Activated T-helper 17 cell treated with anti-CD3 and anti-CD28 coated beads, Interleukin-2, amount 50 U/mL, for 72 hours (primary cell): Measurements from ENCODE around the gene NOP14. TPM values are rescaled to one million over a fixed set of nuclear protein-coding genes. Genes with fewer than 3 reads are reported as not detected.
A peak's percentile ranks its signal among the peaks of the same experiment; 100 is the strongest.
"Not testable (repeated sequence)": the region's sequence is repeated elsewhere in the genome, so short reads cannot be mapped to it uniquely, and the experiment has no call there.

Experiments
- ATAC-seq: fragments of 150-1000 bp; cut with Tn5 transposase; replicated peaks from 2 replicates; pipeline ENCODE4 v1.10.0; 2021; ENCODE audit warnings: mild to moderate bottlenecking, moderate library complexity
- H3K27ac Mint-ChIP-seq: one replicate; pipeline ENCODE4 v1.8.0; 2022; ENCODE audit warnings: mixed read lengths
- H3K27me3 Mint-ChIP-seq: one replicate; pipeline ENCODE4 v1.8.0; 2022; ENCODE audit warnings: mixed read lengths
- H3K36me3 Mint-ChIP-seq: one replicate; pipeline ENCODE4 v1.8.0; 2022; ENCODE audit warnings: low read depth, mild to moderate bottlenecking, mixed read lengths
- H3K4me1 Mint-ChIP-seq: one replicate; pipeline ENCODE4 v1.8.0; 2022; ENCODE audit warnings: mixed read lengths
- H3K4me3 Mint-ChIP-seq: one replicate; pipeline ENCODE4 v1.8.0; 2022; ENCODE audit warnings: mild to moderate bottlenecking, mixed read lengths
- H3K9me3 Mint-ChIP-seq: one replicate; pipeline ENCODE4 v1.8.0; 2022; ENCODE audit warnings: mixed read lengths
- total RNA-seq, 2 donors: library from RNA; stranded (reverse); gene quantifications; one replicate each; pipeline ENCODE4 v1.2.3, GENCODE V29; 2022

Gene NOP14
- total RNA-seq, 2 donors from 2014 or later, result 86.5 to 96.8 TPM

GRCh38 chr4:2977211-2978088, 14.2 kb upstream of the NOP14 start:
- no peak overlapping the region for H3K4me3 Mint-ChIP-seq
- no peaks in the 10 kb centered on the region for H3K4me1 Mint-ChIP-seq
- H3K36me3 Mint-ChIP-seq, result no peaks in the 10 kb centered on the region
- ATAC-seq, result no peak
- H3K27ac Mint-ChIP-seq, result no peak overlapping the region
- H3K9me3 Mint-ChIP-seq, result no peaks in the 10 kb centered on the region
- no peaks in the 10 kb centered on the region for H3K27me3 Mint-ChIP-seq

- Mint-ChIP-seq H3K36me3 (no peaks in the 10 kb centered on the region), H3K9me3 (no peaks in the 10 kb centered on the region), H3K27ac (no peak overlapping the region), H3K27me3 (no peaks in the 10 kb centered on the region), H3K4me1 (no peaks in the 10 kb centered on the region), H3K4me3 (no peak overlapping the region)
- ATAC-seq, result no peak
Observed at GRCh38 chr4:2971275-2971674, 8.1 kb upstream of the NOP14 start.

DNA sequence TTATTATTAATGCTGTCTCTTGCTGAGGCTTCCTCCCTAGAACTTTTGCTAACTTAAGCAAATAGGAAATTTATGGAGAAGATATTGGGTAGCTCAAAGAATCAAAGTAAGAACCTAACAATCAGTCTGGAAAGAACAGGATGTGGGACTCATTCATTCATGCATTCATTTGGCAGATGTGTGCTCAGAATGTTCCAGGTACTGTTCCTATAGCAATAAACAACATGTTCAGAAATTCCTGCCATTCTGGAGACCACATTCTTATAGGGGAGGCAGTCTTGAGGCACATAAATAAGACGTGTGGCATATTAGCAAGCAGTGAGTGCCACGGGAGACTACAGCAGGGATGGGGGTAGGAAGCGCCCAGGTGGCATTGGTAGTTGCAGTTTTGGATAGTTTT, 5.2 kb upstream of the NOP14 start:
- no peaks in the 10 kb centered on the region for H3K36me3 Mint-ChIP-seq

DNA sequence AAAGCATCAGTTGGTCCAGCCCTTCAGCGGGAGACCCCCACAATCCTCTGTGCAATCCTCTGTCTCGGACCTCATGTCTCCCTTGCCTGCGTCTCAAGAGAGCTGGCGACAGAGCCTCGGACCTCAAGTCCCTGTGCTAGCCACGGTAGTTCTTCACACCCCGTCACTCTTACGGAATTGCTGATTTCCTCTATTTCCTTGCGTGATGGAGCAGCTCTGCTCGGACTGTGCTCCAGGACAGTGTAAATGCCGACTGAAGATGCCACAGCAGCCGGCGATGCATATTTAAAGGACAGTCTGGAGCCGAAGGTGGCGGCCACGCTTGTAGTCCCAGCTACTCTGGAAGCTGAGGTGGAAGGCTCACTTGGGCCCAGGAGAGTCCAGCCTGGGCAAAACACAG, 2.1 kb upstream of the NOP14 start:
- H3K4me3 Mint-ChIP-seq, result peak overlapping the region; percentile 88

More for the DNA sequence above, 5.2 kb upstream of the NOP14 start:
- ATAC-seq, result no peak
- Mint-ChIP-seq H3K27me3 (no peaks in the 10 kb centered on the region), H3K27ac (no peak overlapping the region), H3K4me3 (no peak overlapping the region), H3K9me3 (no peaks in the 10 kb centered on the region), H3K4me1 (peaks cover 4% of the 10 kb centered on the region)

GRCh38 chr4:2964706-2965258, 1.6 kb upstream of the NOP14 start:
- peak overlapping the region; percentile 88 for H3K4me3 Mint-ChIP-seq
- H3K9me3 Mint-ChIP-seq, result no peaks in the 10 kb centered on the region
- H3K27ac Mint-ChIP-seq, result peak overlapping the region; percentile 89
- H3K27me3 Mint-ChIP-seq, result no peaks in the 10 kb centered on the region
- peaks cover 26% of the 10 kb centered on the region for H3K36me3 Mint-ChIP-seq
- peaks cover 12% of the 10 kb centered on the region for H3K4me1 Mint-ChIP-seq
- ATAC-seq, result no peak

More for the DNA sequence above, 2.1 kb upstream of the NOP14 start:
- ATAC-seq, result no peak
- H3K27me3 Mint-ChIP-seq, result no peaks in the 10 kb centered on the region
- H3K27ac Mint-ChIP-seq, result no peak overlapping the region
- peaks cover 10% of the 10 kb centered on the region for H3K4me1 Mint-ChIP-seq
- no peaks in the 10 kb centered on the region for H3K9me3 Mint-ChIP-seq
- H3K36me3 Mint-ChIP-seq, result peaks cover 21% of the 10 kb centered on the region

GRCh38 chr4:2963966-2964471, 813 bp upstream of the NOP14 start:
- ATAC-seq, result no peak
- Mint-ChIP-seq H3K4me3 (peak overlapping the region; percentile 88), H3K9me3 (no peaks in the 10 kb centered on the region), H3K27ac (peak overlapping the region; percentile 89), H3K27me3 (no peaks in the 10 kb centered on the region), H3K36me3 (peaks cover 34% of the 10 kb centered on the region), H3K4me1 (peaks cover 16% of the 10 kb centered on the region)

- Mint-ChIP-seq H3K4me1 (peaks cover 27% of the 10 kb centered on the region), H3K4me3 (peak overlapping the region; percentile 88), H3K27ac (peak overlapping the region; percentile 80), H3K27me3 (no peaks in the 10 kb centered on the region), H3K36me3 (peaks cover 47% of the 10 kb centered on the region), H3K9me3 (no peaks in the 10 kb centered on the region)
- ATAC-seq, result peak; percentile 23
Observed at GRCh38 chr4:2962614-2963174, 512 bp downstream of the NOP14 start.

- H3K4me1 Mint-ChIP-seq, result peaks cover 31% of the 10 kb centered on the region
- H3K9me3 Mint-ChIP-seq, result no peaks in the 10 kb centered on the region
- H3K4me3 Mint-ChIP-seq, result peak overlapping the region; percentile 88
- peak overlapping the region; percentile 80 for H3K27ac Mint-ChIP-seq
- ATAC-seq, result peak; percentile 60
- H3K36me3 Mint-ChIP-seq, result peaks cover 55% of the 10 kb centered on the region
- no peaks in the 10 kb centered on the region for H3K27me3 Mint-ChIP-seq
Observed at GRCh38 chr4:2961811-2962441, 1.3 kb downstream of the NOP14 start.

GRCh38 chr4:2961421-2961810, 1.8 kb downstream of the NOP14 start:
- Mint-ChIP-seq H3K9me3 (no peaks in the 10 kb centered on the region), H3K27me3 (no peaks in the 10 kb centered on the region), H3K4me1 (peaks cover 35% of the 10 kb centered on the region), H3K27ac (peak overlapping the region; percentile 80), H3K36me3 (peaks cover 60% of the 10 kb centered on the region), H3K4me3 (peak overlapping the region; percentile 88)
- ATAC-seq, result peak; percentile 8

GRCh38 chr4:2960450-2960849, 2.8 kb downstream of the NOP14 start:
- peaks cover 69% of the 10 kb centered on the region for H3K36me3 Mint-ChIP-seq
- not testable (repeated sequence) for ATAC-seq, H3K9me3 Mint-ChIP-seq, H3K27me3 Mint-ChIP-seq
- H3K4me3 Mint-ChIP-seq, result peak overlapping the region; percentile 89
- H3K4me1 Mint-ChIP-seq, result peaks cover 44% of the 10 kb centered on the region
- peak overlapping the region; percentile 15 for H3K27ac Mint-ChIP-seq

DNA sequence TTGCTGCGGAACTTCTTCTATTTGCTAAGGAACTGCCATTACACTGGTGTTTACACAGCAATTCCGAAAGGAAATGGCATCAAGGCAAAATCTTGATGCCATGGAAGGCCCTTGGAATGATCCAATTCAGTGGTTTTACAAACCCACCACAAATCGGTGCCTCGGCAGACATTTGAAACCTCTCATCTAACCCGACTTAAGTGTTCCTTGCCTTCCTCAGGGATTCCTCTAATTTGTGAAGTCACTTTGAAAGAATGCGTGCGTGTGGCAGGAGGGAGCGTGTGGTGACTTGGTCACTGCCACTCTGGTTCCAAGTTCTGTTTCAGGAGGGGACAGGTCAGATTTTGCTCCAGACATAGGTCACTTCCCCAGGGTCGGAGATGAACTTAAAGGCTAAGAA, 4.8 kb downstream of the NOP14 start:
- Mint-ChIP-seq H3K27ac (peak overlapping the region; percentile 57), H3K27me3 (no peaks in the 10 kb centered on the region), H3K4me1 (peaks cover 54% of the 10 kb centered on the region)

GRCh38 chr4:2955186-2956044, 7.8 kb downstream of the NOP14 start:
- peak overlapping the region; percentile 89 for H3K4me3 Mint-ChIP-seq
- not testable (repeated sequence) for H3K9me3 Mint-ChIP-seq, H3K27me3 Mint-ChIP-seq, ATAC-seq
- peak overlapping the region; percentile 59 for H3K27ac Mint-ChIP-seq
- H3K36me3 Mint-ChIP-seq, result peaks cover 98% of the 10 kb centered on the region
- peaks cover 56% of the 10 kb centered on the region for H3K4me1 Mint-ChIP-seq

More for the DNA sequence above, 4.8 kb downstream of the NOP14 start:
- Mint-ChIP-seq H3K4me3 (peak overlapping the region; percentile 89), H3K9me3 (no peaks in the 10 kb centered on the region), H3K36me3 (peaks cover 88% of the 10 kb centered on the region)
- ATAC-seq, result no peak

- peak overlapping the region; percentile 89 for H3K4me3 Mint-ChIP-seq
- peaks cover 57% of the 10 kb centered on the region for H3K4me1 Mint-ChIP-seq
- H3K9me3 Mint-ChIP-seq, result no peaks in the 10 kb centered on the region
- H3K27ac Mint-ChIP-seq, result peak overlapping the region; percentile 99
- peak; percentile 86 for ATAC-seq
- H3K36me3 Mint-ChIP-seq, result peaks cover 98% of the 10 kb centered on the region
- no peaks in the 10 kb centered on the region for H3K27me3 Mint-ChIP-seq
Observed at GRCh38 chr4:2954358-2955185, 8.6 kb downstream of the NOP14 start.
